ENCODE data around the gene SET.

SET gene

GRCh38 chr9:128719919-128720605 is 31.0 kb downstream of the SET start:
- TF ChIP-seq POU6F1 (CRISPR knock-in tag; IDR thresholded peaks at IDR 0.05; ENCODE audit: borderline replicate concordance, low read depth): no peak
- no peak for TF ChIP-seq CSDC2 (CRISPR knock-in tag; IDR thresholded peaks at IDR 0.05)
- TF ChIP-seq TSHZ2 (CRISPR knock-in tag; IDR thresholded peaks at IDR 0.05): no peak
- no peak for TF ChIP-seq ARNTL (CRISPR knock-in tag; IDR thresholded peaks at IDR 0.05; ENCODE audit: borderline replicate concordance, low read depth)
- TF ChIP-seq OSR1 (CRISPR knock-in tag; IDR thresholded peaks at IDR 0.05): no peak
- no peak for TF ChIP-seq ZFP30 (CRISPR knock-in tag; IDR thresholded peaks at IDR 0.05)
- no peak for TF ChIP-seq TOX (CRISPR knock-in tag; IDR thresholded peaks at IDR 0.05; ENCODE audit: borderline replicate concordance)
- TF ChIP-seq ZNF565 (CRISPR knock-in tag; conservative IDR thresholded peaks at IDR 0.05; ENCODE audit: low read depth): no peak
- TF ChIP-seq PATZ1 (CRISPR knock-in tag; IDR thresholded peaks at IDR 0.05; ENCODE audit: borderline replicate concordance): no peak
- TF ChIP-seq ZFP3 (CRISPR knock-in tag; IDR thresholded peaks at IDR 0.05): no peak
- no peak for TF ChIP-seq ESRRG (CRISPR knock-in tag; IDR thresholded peaks at IDR 0.05)
- no peak for TF ChIP-seq CREB5 (CRISPR knock-in tag; IDR thresholded peaks at IDR 0.05; ENCODE audit: low read depth)
- TF ChIP-seq ZNF8 (CRISPR knock-in tag; IDR thresholded peaks at IDR 0.05): no peak
- TF ChIP-seq GLIS3 (CRISPR knock-in tag; IDR thresholded peaks at IDR 0.05): no peak
- no peak for TF ChIP-seq SNAI2 (CRISPR knock-in tag; IDR thresholded peaks at IDR 0.05)
- TF ChIP-seq ZNF70 (CRISPR knock-in tag; IDR thresholded peaks at IDR 0.05): no peak
- TF ChIP-seq ZC3H10 (CRISPR knock-in tag; IDR thresholded peaks at IDR 0.05): no peak
- no peak for TF ChIP-seq CSRNP3 (CRISPR knock-in tag; IDR thresholded peaks at IDR 0.05)
- ATAC-seq: no peak

- ATAC-seq: no peak
- TF ChIP-seq POU6F1 (CRISPR knock-in tag; IDR thresholded peaks at IDR 0.05; ENCODE audit: borderline replicate concordance, low read depth) (no peak), ZNF8 (CRISPR knock-in tag; IDR thresholded peaks at IDR 0.05) (no peak), CSDC2 (CRISPR knock-in tag; IDR thresholded peaks at IDR 0.05) (no peak), OSR1 (CRISPR knock-in tag; IDR thresholded peaks at IDR 0.05) (no peak), BACH2 (CRISPR knock-in tag; IDR thresholded peaks at IDR 0.05; ENCODE audit: borderline replicate concordance) (no peak), ARNTL (CRISPR knock-in tag; IDR thresholded peaks at IDR 0.05; ENCODE audit: borderline replicate concordance, low read depth) (no peak), ZFP30 (CRISPR knock-in tag; IDR thresholded peaks at IDR 0.05) (no peak), ZFP3 (CRISPR knock-in tag; IDR thresholded peaks at IDR 0.05) (no peak), SNAI2 (CRISPR knock-in tag; IDR thresholded peaks at IDR 0.05) (no peak), PATZ1 (CRISPR knock-in tag; IDR thresholded peaks at IDR 0.05; ENCODE audit: borderline replicate concordance) (no peak), CSRNP3 (CRISPR knock-in tag; IDR thresholded peaks at IDR 0.05) (no peak), ISL1 (CRISPR knock-in tag; IDR thresholded peaks at IDR 0.05) (no peak), TCF4 (CRISPR knock-in tag; IDR thresholded peaks at IDR 0.05; ENCODE audit: borderline replicate concordance) (no peak), TOX (CRISPR knock-in tag; IDR thresholded peaks at IDR 0.05; ENCODE audit: borderline replicate concordance) (no peak), CREB5 (CRISPR knock-in tag; IDR thresholded peaks at IDR 0.05; ENCODE audit: low read depth) (no peak)
Measured at GRCh38 chr9:128720841-128721486, 31.9 kb downstream of the SET start.
